Left lung (tissue), 10 donors: ENCODE measurements around the gene CLDN19. TPM values are rescaled to one million over a fixed set of nuclear protein-coding genes. Genes with fewer than 3 reads are reported as not detected.

Experiments
- ATAC-seq: fragments of 200-7000 bp; cut with Tn5 transposase; one replicate; pipeline ENCODE4 v1.9.1; 2020; ENCODE audit warnings: moderate library complexity
- DNase-seq, 4 donors: peaks; one replicate each; pipeline ENCODE4 v3.0.0-alpha.2; 2013 to 2020
- H3K27ac ChIP-seq, 2 donors: fragments of 200-600 bp; sonication (generic) in 1 of 2; one replicate each; pipeline versions ENCODE4 v1.5.0 to v1.8.0; 2020 to 2021
- H3K27me3 ChIP-seq, 2 donors: fragments of 200-600 bp; sonication (generic) in 1 of 2; one replicate each; pipeline versions ENCODE4 v1.5.0 to v1.8.0; 2020 to 2021
- H3K36me3 ChIP-seq, 2 donors: fragments of 200-600 bp; sonication (generic) in 1 of 2; one replicate each; pipeline versions ENCODE4 v1.5.0 to v1.8.0; 2020 to 2021
- H3K4me1 ChIP-seq, 2 donors: fragments of 200-600 bp; one replicate each; pipeline ENCODE4 v1.8.0; 2021
- H3K4me3 ChIP-seq, 2 donors: fragments of 200-600 bp; sonication (generic) in 1 of 2; one replicate each; pipeline versions ENCODE4 v1.5.0 to v1.8.0; 2020 to 2021; ENCODE audit warnings: mild to moderate bottlenecking in 1 of 2
- H3K9me3 ChIP-seq, 2 donors: fragments of 200-600 bp; sonication (generic) in 1 of 2; one replicate each; pipeline versions ENCODE4 v1.5.0 to v1.8.0; 2020 to 2021
- CTCF ChIP-seq, 2 donors: fragments of 200-600 bp; sonication (generic) in 1 of 2; IDR thresholded peaks; one replicate each; pipeline versions ENCODE4 v1.5.0 to v1.8.0; 2021; ENCODE audit warnings: antibody characterized with exemption in 2 of 2
- intact Hi-C, 2 donors: fragments of 100-400 bp; cut with DNase I; formaldehyde crosslinking; loops; one replicate each; pipeline versions ENCODE4 v1.11.2 to v1.14.2; 2022
- polyA plus RNA-seq, 6 donors: library from polyadenylated mRNA; unstranded; fragments of 120-200 nt; gene quantifications; one replicate each; pipeline ENCODE4 v1.2.1, GENCODE V29; 2013; ENCODE audit not compliant: insufficient read length in 6 of 6
- total RNA-seq, 2 donors: library from RNA; stranded (reverse); fragmentation: NEBNext Ultra II Directional; extraction: Animal tissue kit (Norgen Biotek cat#: 25700); gene quantifications; one replicate each; pipeline ENCODE4 v1.2.1, GENCODE V29; 2021
- donor health status: DM: no; HTN: yes; CAD: no.
- donor health status: DM: no; HTN: no; CAD: no.

CLDN19 gene
- total and polyA plus RNA-seq, 8 donors = 16.5 to 24.1 (median 21.0) TPM; not detected in 2

- Histone ChIP-seq H3K9me3 (no peaks in the 10 kb centered on the region), H3K27me3 (no peaks in the 10 kb centered on the region), H3K4me3 (no peak overlapping the region), H3K36me3 (peaks cover 8 to 96% of the 10 kb centered on the region in 2 donors), H3K27ac (no peak overlapping the region), H3K4me1 (no peaks in the 10 kb centered on the region)
- DNase-seq (no peak), ATAC-seq (no peak)
- no peak for TF ChIP-seq CTCF (IDR thresholded peaks at IDR 0.05)
- intact Hi-C loops = no loop called here
Observed at GRCh38 chr1:42703888-42704464, 36.1 kb downstream of the CLDN19 start.

GRCh38 chr1:42700006-42700405, 40.0 kb downstream of the CLDN19 start:
- no peak for DNase-seq
- no peaks in the 10 kb centered on the region for H3K9me3 ChIP-seq
- no peak for TF ChIP-seq CTCF (IDR thresholded peaks at IDR 0.05)
- no peaks in the 10 kb centered on the region for H3K27me3 ChIP-seq
- intact Hi-C loops = no loop called here
- peaks cover 17 to 100% of the 10 kb centered on the region in 2 donors for H3K36me3 ChIP-seq
- no peak overlapping the region for H3K4me3 ChIP-seq
- ATAC-seq = no peak
- no peak overlapping the region for H3K27ac ChIP-seq
- no peaks in the 10 kb centered on the region for H3K4me1 ChIP-seq

- no peaks in the 10 kb centered on the region for H3K27me3 ChIP-seq
- no peaks in the 10 kb centered on the region for H3K9me3 ChIP-seq
- intact Hi-C loops = no loop called here
- H3K4me3 ChIP-seq = no peak overlapping the region
- TF ChIP-seq CTCF (IDR thresholded peaks at IDR 0.05) = no peak
- H3K36me3 ChIP-seq = peaks cover 17 to 94% of the 10 kb centered on the region in 2 donors
- DNase-seq (no peak), ATAC-seq (no peak)
- H3K4me1 ChIP-seq = peaks cover 7 to 10% of the 10 kb centered on the region in 2 donors
- H3K27ac ChIP-seq = no peak overlapping the region
Observed at GRCh38 chr1:42698081-42698813, 41.8 kb downstream of the CLDN19 start.

- ATAC-seq = peak; percentile 84
- intact Hi-C loops = no loop called here
- no peak for TF ChIP-seq CTCF (IDR thresholded peaks at IDR 0.05)
- Histone ChIP-seq H3K27me3 (no peaks in the 10 kb centered on the region), H3K36me3 (peaks cover 8 to 41% of the 10 kb centered on the region in 2 donors), H3K27ac (peak overlapping the region in 1 of 2 donors; percentile 11), H3K4me1 (peaks cover 20 to 62% of the 10 kb centered on the region in 2 donors), H3K4me3 (no peak overlapping the region), H3K9me3 (no peaks in the 10 kb centered on the region)
- no peak for DNase-seq
Observed at GRCh38 chr1:42692911-42693310, 47.1 kb downstream of the CLDN19 start.

- peak; percentile 51 for ATAC-seq
- intact Hi-C loops = no loop called here
Observed at GRCh38 chr1:42692461-42692860, 47.6 kb downstream of the CLDN19 start.

More at GRCh38 chr1:42692461-42692860, 47.6 kb downstream of the CLDN19 start:
- H3K9me3 ChIP-seq = no peaks in the 10 kb centered on the region
- TF ChIP-seq CTCF (IDR thresholded peaks at IDR 0.05) = no peak
- no peaks in the 10 kb centered on the region for H3K27me3 ChIP-seq
- peak overlapping the region in 1 of 2 donors; percentile 11 for H3K27ac ChIP-seq
- H3K36me3 ChIP-seq = peaks cover 4 to 36% of the 10 kb centered on the region in 2 donors
- no peak for DNase-seq
- H3K4me1 ChIP-seq = peaks cover 20 to 67% of the 10 kb centered on the region in 2 donors
- no peak overlapping the region for H3K4me3 ChIP-seq
